Measurements from ENCODE around the gene IFT80.
"Not testable (repeated sequence)": the region's sequence is repeated elsewhere in the genome, so short reads cannot be mapped to it uniquely, and the experiment has no call there.

IFT80 gene

GRCh38 chr3:160369784-160370183 is 29.2 kb downstream of the IFT80 start:
- Histone ChIP-seq H3K4me3 (ENCODE audit: low read length) (peak overlapping the region; percentile 12), H3K27me3 (ENCODE audit: control insufficient read depth, low read length) (no peaks in the 10 kb centered on the region), H3K9me3 (ENCODE audit: control insufficient read depth, insufficient read depth, low read length) (no peaks in the 10 kb centered on the region), H3K9me2 (replicated peaks; ENCODE audit: control insufficient read depth, low read length) (no peaks in the 10 kb centered on the region), H3K79me2 (ENCODE audit: control insufficient read depth, low read length) (no peaks in the 10 kb centered on the region), H3K27ac (ENCODE audit: low read depth, low read length) (peak overlapping the region; percentile 76), H3K4me2 (ENCODE audit: low read length) (peak overlapping the region; percentile 66), H3K36me3 (ENCODE audit: control insufficient read depth, low read length) (peaks cover 38% of the 10 kb centered on the region), H3F3A (ENCODE audit: control insufficient read depth, insufficient read depth) (no peaks in the 10 kb centered on the region; the same call in 1 of the 2 replicates), H3K4me1 (ENCODE audit: control insufficient read depth, low read length) (peaks cover 32% of the 10 kb centered on the region), H4K20me1 (ENCODE audit: control insufficient read depth, insufficient read depth, low read depth, low read length) (no peaks in the 10 kb centered on the region)
- TF ChIP-seq EZH2phosphoT487 (IDR thresholded peaks at IDR 0.05; ENCODE audit: borderline replicate concordance, low read length), result no peak
- no peak for TF ChIP-seq CTCF (IDR thresholded peaks at IDR 0.05; ENCODE audit: low read depth, low read length, poor library complexity, severe bottlenecking)

GRCh38 chr3:160368804-160369203 is 30.2 kb downstream of the IFT80 start:
- TF ChIP-seq CTCF (IDR thresholded peaks at IDR 0.05; ENCODE audit: low read depth, low read length, poor library complexity, severe bottlenecking), result no peak
- no peak for TF ChIP-seq EZH2phosphoT487 (IDR thresholded peaks at IDR 0.05; ENCODE audit: borderline replicate concordance, low read length)
- H3K4me3 ChIP-seq (ENCODE audit: low read length), result no peak overlapping the region
- no peaks in the 10 kb centered on the region for H3K9me3 ChIP-seq (ENCODE audit: control insufficient read depth, insufficient read depth, low read length)
- no peaks in the 10 kb centered on the region for H3K27me3 ChIP-seq (ENCODE audit: control insufficient read depth, low read length)
- no peaks in the 10 kb centered on the region for H3K79me2 ChIP-seq (ENCODE audit: control insufficient read depth, low read length)
- H3K27ac ChIP-seq (ENCODE audit: low read depth, low read length), result peak overlapping the region; percentile 76
- peaks cover 28% of the 10 kb centered on the region for H3K36me3 ChIP-seq (ENCODE audit: control insufficient read depth, low read length)
- H3K4me1 ChIP-seq (ENCODE audit: control insufficient read depth, low read length), result peaks cover 32% of the 10 kb centered on the region
- no peaks in the 10 kb centered on the region for H4K20me1 ChIP-seq (ENCODE audit: control insufficient read depth, insufficient read depth, low read depth, low read length)
- no peaks in the 10 kb centered on the region; the same call in 1 of the 2 replicates for H3F3A ChIP-seq (ENCODE audit: control insufficient read depth, insufficient read depth)
- peak overlapping the region; percentile 66 for H3K4me2 ChIP-seq (ENCODE audit: low read length)
- H3K9me2 ChIP-seq (replicated peaks; ENCODE audit: control insufficient read depth, low read length), result no peaks in the 10 kb centered on the region

- Histone ChIP-seq H3K36me3 (ENCODE audit: control insufficient read depth, low read length) (peaks cover 20% of the 10 kb centered on the region), H3K27ac (ENCODE audit: low read depth, low read length) (no peak overlapping the region), H3K4me3 (ENCODE audit: low read length) (no peak overlapping the region), H3K79me2 (ENCODE audit: control insufficient read depth, low read length) (no peaks in the 10 kb centered on the region), H4K20me1 (ENCODE audit: control insufficient read depth, insufficient read depth, low read depth, low read length) (no peaks in the 10 kb centered on the region), H3K4me2 (ENCODE audit: low read length) (no peak overlapping the region), H3F3A (ENCODE audit: control insufficient read depth, insufficient read depth) (no peaks in the 10 kb centered on the region; the same call in 1 of the 2 replicates), H3K27me3 (ENCODE audit: control insufficient read depth, low read length) (no peaks in the 10 kb centered on the region), H3K4me1 (ENCODE audit: control insufficient read depth, low read length) (peaks cover 30% of the 10 kb centered on the region), H3K9me2 (replicated peaks; ENCODE audit: control insufficient read depth, low read length) (no peaks in the 10 kb centered on the region), H3K9me3 (ENCODE audit: control insufficient read depth, insufficient read depth, low read length) (no peaks in the 10 kb centered on the region)
- TF ChIP-seq CTCF (IDR thresholded peaks at IDR 0.05; ENCODE audit: low read depth, low read length, poor library complexity, severe bottlenecking), result no peak
- no peak for TF ChIP-seq EZH2phosphoT487 (IDR thresholded peaks at IDR 0.05; ENCODE audit: borderline replicate concordance, low read length)
Observed at GRCh38 chr3:160365869-160366522, 33.0 kb downstream of the IFT80 start.

- not testable (repeated sequence) for H3K27me3 ChIP-seq (ENCODE audit: control insufficient read depth, low read length); H3F3A ChIP-seq (ENCODE audit: control insufficient read depth, insufficient read depth); H3K4me2 ChIP-seq (ENCODE audit: low read length); H3K4me3 ChIP-seq (ENCODE audit: low read length); H4K20me1 ChIP-seq (ENCODE audit: control insufficient read depth, insufficient read depth, low read depth, low read length); H3K9me3 ChIP-seq (ENCODE audit: control insufficient read depth, insufficient read depth, low read length); H3K9me2 ChIP-seq (replicated peaks; ENCODE audit: control insufficient read depth, low read length); H3K27ac ChIP-seq (ENCODE audit: low read depth, low read length); H3K79me2 ChIP-seq (ENCODE audit: control insufficient read depth, low read length)
- Histone ChIP-seq H3K4me1 (ENCODE audit: control insufficient read depth, low read length) (peaks cover 14% of the 10 kb centered on the region), H3K36me3 (ENCODE audit: control insufficient read depth, low read length) (peaks cover 24% of the 10 kb centered on the region)
Observed at GRCh38 chr3:160362896-160363295, 36.1 kb downstream of the IFT80 start.
